ENCODE results near the gene POLE2. TPM values are rescaled to one million over a fixed set of nuclear protein-coding genes. Genes with fewer than 3 reads are reported as not detected.
"Not testable (repeated sequence)": the region's sequence is repeated elsewhere in the genome, so short reads cannot be mapped to it uniquely, and the experiment has no call there.

POLE2 gene
- total RNA-seq, result 2.2 to 6.4 TPM (median 3.1 TPM) in 3 replicates
- long read RNA-seq, partial matches to known transcripts, result 0 of 2 reads
- long read RNA-seq, other reads (novel, unspliced or antisense), result 2 of 2 reads

- DNase-seq (ENCODE audit: low spot score), result no peak
- H3K27me3 Mint-ChIP-seq (ENCODE audit: low read depth), result no peaks in the 10 kb centered on the region
These were observed at the start of gene POLE2 for GRCh38 chr14:49687942-49688700. Gene POLE2, minus strand, starts transcription at chr14:49688214. Its CDS starts 11 bp downstream, at chr14:49688203.

GRCh38 chr14:49735669-49736068 is 47.7 kb upstream of the POLE2 start:
- not testable (repeated sequence) for H3K9me3 Mint-ChIP-seq (ENCODE audit: low read depth); H3K4me1 Mint-ChIP-seq (ENCODE audit: low read depth); H3K27me3 Mint-ChIP-seq (ENCODE audit: low read depth); H3K27ac Mint-ChIP-seq (ENCODE audit: unreplicated experiment); DNase-seq (ENCODE audit: low spot score); H3K4me3 Mint-ChIP-seq (ENCODE audit: unreplicated experiment)
- H3K36me3 Mint-ChIP-seq (ENCODE audit: low read depth), result peaks cover 13% of the 10 kb centered on the region

More at GRCh38 chr14:49687942-49688700, at the start of gene POLE2:
- H3K27ac Mint-ChIP-seq (ENCODE audit: unreplicated experiment), result peak within 1 kb of the TSS; percentile 88
- TF ChIP-seq CTCF (IDR thresholded peaks at IDR 0.05), result peak; percentile 44
- peak within 1 kb of the TSS; percentile 83 for H3K4me3 Mint-ChIP-seq (ENCODE audit: unreplicated experiment)
- no peaks in the 10 kb centered on the region for H3K9me3 Mint-ChIP-seq (ENCODE audit: low read depth)
- H3K36me3 Mint-ChIP-seq (ENCODE audit: low read depth), result no peaks in the 10 kb centered on the region
- peaks cover 32% of the 10 kb centered on the region for H3K4me1 Mint-ChIP-seq (ENCODE audit: low read depth)

- DNase-seq (ENCODE audit: low spot score), result no peak
- Mint-ChIP-seq H3K9me3 (ENCODE audit: low read depth) (no peaks in the 10 kb centered on the region), H3K27me3 (ENCODE audit: low read depth) (no peaks in the 10 kb centered on the region), H3K27ac (ENCODE audit: unreplicated experiment) (no peak overlapping the region), H3K36me3 (ENCODE audit: low read depth) (peaks cover 15% of the 10 kb centered on the region), H3K4me1 (ENCODE audit: low read depth) (no peaks in the 10 kb centered on the region), H3K4me3 (ENCODE audit: unreplicated experiment) (no peak overlapping the region)
- TF ChIP-seq CTCF (IDR thresholded peaks at IDR 0.05), result no peak
These were observed 45.8 kb upstream of the POLE2 start for GRCh38 chr14:49733836-49734235.

- Mint-ChIP-seq H3K27ac (ENCODE audit: unreplicated experiment) (no peak overlapping the region), H3K4me3 (ENCODE audit: unreplicated experiment) (no peak overlapping the region), H3K9me3 (ENCODE audit: low read depth) (no peaks in the 10 kb centered on the region), H3K27me3 (ENCODE audit: low read depth) (no peaks in the 10 kb centered on the region), H3K36me3 (ENCODE audit: low read depth) (peaks cover 16% of the 10 kb centered on the region), H3K4me1 (ENCODE audit: low read depth) (no peaks in the 10 kb centered on the region)
- TF ChIP-seq CTCF (IDR thresholded peaks at IDR 0.05), result no peak
- DNase-seq (ENCODE audit: low spot score), result no peak
These were observed 44.9 kb upstream of the POLE2 start for GRCh38 chr14:49732896-49733295.

GRCh38 chr14:49727171-49727570 is 39.2 kb upstream of the POLE2 start:
- DNase-seq (ENCODE audit: low spot score), result no peak
- no peaks in the 10 kb centered on the region for H3K4me1 Mint-ChIP-seq (ENCODE audit: low read depth)
- peaks cover 21% of the 10 kb centered on the region for H3K36me3 Mint-ChIP-seq (ENCODE audit: low read depth)
- no peaks in the 10 kb centered on the region for H3K9me3 Mint-ChIP-seq (ENCODE audit: low read depth)
- no peaks in the 10 kb centered on the region for H3K27me3 Mint-ChIP-seq (ENCODE audit: low read depth)
- H3K27ac Mint-ChIP-seq (ENCODE audit: unreplicated experiment), result no peak overlapping the region
- no peak for TF ChIP-seq CTCF (IDR thresholded peaks at IDR 0.05)
- H3K4me3 Mint-ChIP-seq (ENCODE audit: unreplicated experiment), result no peak overlapping the region

GRCh38 chr14:49721733-49722435 is 33.9 kb upstream of the POLE2 start:
- H3K27ac Mint-ChIP-seq (ENCODE audit: unreplicated experiment); H3K9me3 Mint-ChIP-seq (ENCODE audit: low read depth); H3K27me3 Mint-ChIP-seq (ENCODE audit: low read depth); H3K4me1 Mint-ChIP-seq (ENCODE audit: low read depth); DNase-seq (ENCODE audit: low spot score); H3K4me3 Mint-ChIP-seq (ENCODE audit: unreplicated experiment): not testable (repeated sequence)
- peaks cover 29% of the 10 kb centered on the region for H3K36me3 Mint-ChIP-seq (ENCODE audit: low read depth)
